HepG2 (cell line): ENCODE results near the gene MFAP2. TPM values are rescaled to one million over a fixed set of nuclear protein-coding genes. Genes with fewer than 3 reads are reported as not detected.

Source experiments
- ATAC-seq: fragments of 200-7000 bp; cut with Tn5 transposase; 3 replicates; pipeline ENCODE4 v1.9.1; 2020; ENCODE audit warnings: mild to moderate bottlenecking, moderate library complexity
- BruUV-seq: library from RNA; stranded (reverse); fragments of 400-500 nt; replicated peaks from 2 replicates; lab custom pipeline; 2021; lab: Mats Ljungman, UMichigan
- CTCF ChIA-PET: fragments of 300-600 bp; formaldehyde crosslinking; extraction: SDS; loops from one replicate; lab custom pipeline; 2021; ENCODE audit warnings: low total read pairs, inconsistent platforms, low intra/inter-chr PET ratio; lab: Yijun Ruan, JAX
- POLR2A ChIA-PET: fragments of 350-600 bp; sonication (Branson Sonifier 250); formaldehyde crosslinking; loops from one replicate; lab custom pipeline; 2020; ENCODE audit warnings: antibody characterized with exemption, inconsistent platforms; lab: Yijun Ruan, JAX
- DNase-seq: peaks from one replicate; pipeline ENCODE4 v3.0.0-alpha.2; 2015; ENCODE audit warnings: low spot score
- FAIRE-seq: peaks from 3 replicates; lab custom pipeline; 2011; peaks lifted over from hg19 to GRCh38; lab: Jason Lieb, UNC
- H2AFZ ChIP-seq: one replicate; pipeline ENCODE4 v1.6.1; 2011; ENCODE audit warnings: low read length, inconsistent platforms
- H3K27ac ChIP-seq: fragments of 300-600 bp; 3 replicates; pipeline ENCODE4 v1.8.0; 2011; ENCODE audit warnings: mixed run types, mild to moderate bottlenecking, mixed read lengths, low read length, inconsistent platforms; ENCODE audit not compliant: insufficient read depth; ENCODE audit errors: extremely low read length
- H3K27me3 ChIP-seq, 2 experiments: fragments of 200-600 bp in 1 of 2; 2 replicates in 1 of 2; 3 replicates in 1 of 2; pipeline versions ENCODE4 v1.6.0 to v1.8.0; 2011; ENCODE audit warnings: low read length in 2 of 2, mild to moderate bottlenecking in 2 of 2, moderate library complexity in 2 of 2, inconsistent platforms in 1 of 2; ENCODE audit not compliant: insufficient read depth in 2 of 2, control insufficient read depth in 1 of 2
- H3K36me3 ChIP-seq, 2 experiments: fragments of 200-600 bp in 1 of 2; replicated peaks in 1 of 2; 2 replicates in 1 of 2; 3 replicates in 1 of 2; pipeline versions ENCODE4 v1.5.1 to v1.8.0; 2011; ENCODE audit warnings: low read length in 2 of 2, inconsistent platforms in 1 of 2; ENCODE audit not compliant: insufficient read depth in 2 of 2, control insufficient read depth in 1 of 2
- H3K4me1 ChIP-seq: 2 replicates; pipeline ENCODE4 v1.5.1; 2012; ENCODE audit warnings: low read length, inconsistent platforms; ENCODE audit not compliant: insufficient read depth
- H3K4me2 ChIP-seq: 2 replicates; pipeline ENCODE4 v1.6.0; 2011; ENCODE audit warnings: low read depth, low read length, inconsistent platforms
- H3K4me3 ChIP-seq, 3 experiments: fragments of 200-600 bp in 1 of 3; sonication (generic), shearing (Covaris generic) in 1 of 3; replicated peaks in 1 of 3; 2 replicates each; pipeline ENCODE4 v1.5.1; 2011 to 2016; ENCODE audit warnings: low read length in 3 of 3, inconsistent platforms in 2 of 3, low read depth in 2 of 3, mild to moderate bottlenecking in 2 of 3, control low read depth in 1 of 3, mixed read lengths in 1 of 3; ENCODE audit not compliant: insufficient read depth in 1 of 3
- H3K79me2 ChIP-seq: one replicate; pipeline ENCODE4 v1.6.1; 2011; ENCODE audit warnings: low read length, inconsistent platforms; ENCODE audit not compliant: insufficient read depth
- H3K9ac ChIP-seq: 2 replicates; pipeline ENCODE4 v1.6.0; 2011; ENCODE audit warnings: mild to moderate bottlenecking, low read depth, low read length, inconsistent platforms; ENCODE audit not compliant: insufficient read depth
- H3K9me3 ChIP-seq: 2 replicates; pipeline ENCODE4 v1.5.1; 2012; ENCODE audit warnings: mild to moderate bottlenecking, low read length
- H4K20me1 ChIP-seq: 2 replicates; pipeline ENCODE4 v1.6.0; 2011; ENCODE audit warnings: inconsistent platforms, mild to moderate bottlenecking, low read length, moderate library complexity; ENCODE audit not compliant: insufficient read depth
- ETV6 ChIP-seq: sonication (generic); formaldehyde crosslinking; conservative IDR thresholded peaks from 2 replicates; pipeline ENCODE4 v1.4.0; 2020; ENCODE audit warnings: missing genetic modification reagents
- THAP11 ChIP-seq: IDR thresholded peaks from 2 replicates; pipeline ENCODE4 v1.6.1; 2016; ENCODE audit warnings: missing biosample characterization, missing genetic modification reagents
- ZNF629 ChIP-seq: sonication (generic); formaldehyde crosslinking; conservative IDR thresholded peaks from 2 replicates; pipeline ENCODE4 v1.5.0; 2020; ENCODE audit warnings: missing genetic modification reagents
- WGBS: methylation state at CpG from one replicate; pipeline ENCODE4 v1.1.6; 2017; ENCODE audit warnings: low lambda C conversion rate; 5-methylcytosine and 5-hydroxymethylcytosine counted together
- in situ Hi-C: cut with HindIII; loops from 2 replicates; pipeline ENCODE4 v1.10.0; 2017; ENCODE audit warnings: low pct_unique_long_range_greater_than_20kb; ENCODE audit not compliant: extremely low pct_ligation_motif_present
- intact Hi-C: fragments of 100-400 bp; cut with micrococcal nuclease; formaldehyde crosslinking; loops from one replicate; pipeline ENCODE4 v1.10.0; 2022; ENCODE audit not compliant: unreplicated experiment
- polyA plus RNA-seq, 8 experiments: library from polyadenylated mRNA; depleted of rRNA in 3 of 8; stranded (reverse) in 7 of 8; unstranded in 1 of 8; fragments of >200 nt; fragmentation: Illumina TruSeq in 4 of 8; extraction: Trizol in 4 of 8; gene quantifications; 2 replicates each; pipeline versions ENCODE4 v1.2.1 to v1.2.3, GENCODE V29; 2011 to 2016; ENCODE audit warnings: low read depth in 4 of 8, missing spikeins in 1 of 8, mixed read lengths in 1 of 8; ENCODE audit not compliant: insufficient read depth in 1 of 8
- total RNA-seq, 5 experiments: library from RNA; depleted of rRNA; stranded (reverse); fragments of >200 nt; fragmentation: Illumina TruSeq; extraction: Trizol; gene quantifications; 2 replicates each; pipeline ENCODE4 v1.2.3, GENCODE V29; 2016; ENCODE audit warnings: low read depth in 1 of 5
- TF ChIP-seq, protein P1 (sequence below): sonication (generic); formaldehyde crosslinking; IDR thresholded peaks from 2 replicates; pipeline ENCODE4 v1.4.0; 2020; ENCODE audit warnings: missing genetic modification reagents

The MFAP2 gene
- total and polyA plus RNA-seq, 2 of the 13 experiments (the other 11 are each of a cell fraction or from before 2014, with no cell fraction given) = 1.1 to 1.4 TPM

GRCh38 chr1:17014671-17015567, 34.5 kb upstream of the MFAP2 start:
- no peaks in the 10 kb centered on the region for H3K27me3 ChIP-seq
- TF ChIP-seq ZNF629 (peak; percentile 73), ETV6 (no peak)
- ChIA-PET POLR2A (no interaction called here), CTCF (no interaction called here)
- no peak overlapping the region for H2AFZ ChIP-seq
- intact Hi-C loops = no loop called here
- ATAC-seq (no peak), DNase-seq (no peak), FAIRE-seq (no peak)
- H3K9me3 ChIP-seq = no peaks in the 10 kb centered on the region
- H3K79me2 ChIP-seq = no peaks in the 10 kb centered on the region
- no peak overlapping the region for H3K9ac ChIP-seq
- no peaks in the 10 kb centered on the region for H4K20me1 ChIP-seq
- H3K4me2 ChIP-seq = no peak overlapping the region
- 61% methylated on average over 10 of the region's 10 CpGs for WGBS
- H3K4me3 ChIP-seq = no peak overlapping the region
- no peak overlapping the region for H3K27ac ChIP-seq
- H3K36me3 ChIP-seq = peaks cover under 1 to 2% of the 10 kb centered on the region in 2 experiments; a peak in 3 of 5 replicates
- in situ Hi-C loops = no loop called here
- peaks cover 40% of the 10 kb centered on the region for H3K4me1 ChIP-seq
- BruUV-seq = no TSS peak

GRCh38 chr1:17013491-17014320, 33.3 kb upstream of the MFAP2 start:
- Histone ChIP-seq H3K36me3 (peaks cover 0 to 1% of the 10 kb centered on the region in 2 experiments; a peak in 1 of 5 replicates), H3K9me3 (no peaks in the 10 kb centered on the region), H3K27me3 (no peaks in the 10 kb centered on the region), H3K27ac (no peak overlapping the region), H2AFZ (no peak overlapping the region), H4K20me1 (no peaks in the 10 kb centered on the region), H3K4me3 (no peak overlapping the region), H3K4me1 (peaks cover 46% of the 10 kb centered on the region)
- in situ Hi-C loops = no loop called here
- BruUV-seq = no TSS peak
- no peak for FAIRE-seq
- ATAC-seq = no peak
- 58% methylated on average over 12 of the region's 13 CpGs for WGBS
- intact Hi-C loops = no loop called here
- no peak for DNase-seq
- POLR2A ChIA-PET = no interaction called here
- 0 out of 2 replicates have a peak, but pooled peaks have one; percentile 7 for TF ChIP-seq THAP11
- TF ChIP-seq, protein P1, sequence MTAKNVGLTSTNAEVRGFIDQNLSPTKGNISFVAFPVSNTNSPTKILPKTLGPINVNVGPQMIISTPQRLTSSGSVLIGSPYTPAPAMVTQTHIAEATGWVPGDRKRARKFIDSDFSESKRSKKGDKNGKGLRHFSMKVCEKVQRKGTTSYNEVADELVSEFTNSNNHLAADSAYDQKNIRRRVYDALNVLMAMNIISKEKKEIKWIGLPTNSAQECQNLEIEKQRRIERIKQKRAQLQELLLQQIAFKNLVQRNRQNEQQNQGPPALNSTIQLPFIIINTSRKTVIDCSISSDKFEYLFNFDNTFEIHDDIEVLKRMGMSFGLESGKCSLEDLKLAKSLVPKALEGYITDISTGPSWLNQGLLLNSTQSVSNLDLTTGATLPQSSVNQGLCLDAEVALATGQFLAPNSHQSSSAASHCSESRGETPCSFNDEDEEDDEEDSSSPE (CRISPR knock-in tag) = no peak
- TF ChIP-seq, all 625 proteins: peak for 1
- H3K9ac ChIP-seq = no peak overlapping the region
- CTCF ChIA-PET = no interaction called here
- peak overlapping the region; percentile 99 for H3K4me2 ChIP-seq
- H3K79me2 ChIP-seq = no peaks in the 10 kb centered on the region
